Tibial nerve (tissue), 3 donors: Measurements from ENCODE around the gene PABPN1.

Source experiments
- POLR2A ChIP-seq, 2 donors: fragments of 450-650 bp; IDR thresholded peaks; one replicate each; pipeline ENCODE4 v1.6.1; 2017; ENCODE audit warnings: antibody characterized with exemption in 2 of 2, mild to moderate bottlenecking in 2 of 2, moderate library complexity in 2 of 2
- TF ChIP-seq, protein P1 (sequence below), 5 experiments: fragments of 200-600 bp in 3 of 5; fragments of 450-650 bp in 2 of 5; sonication (generic) in 3 of 5; IDR thresholded peaks; one replicate each; pipeline ENCODE4 v1.5.1; 2016 to 2019; ENCODE audit warnings: antibody characterized with exemption in 5 of 5, mild to moderate bottlenecking in 3 of 5, moderate library complexity in 2 of 5

DNA sequence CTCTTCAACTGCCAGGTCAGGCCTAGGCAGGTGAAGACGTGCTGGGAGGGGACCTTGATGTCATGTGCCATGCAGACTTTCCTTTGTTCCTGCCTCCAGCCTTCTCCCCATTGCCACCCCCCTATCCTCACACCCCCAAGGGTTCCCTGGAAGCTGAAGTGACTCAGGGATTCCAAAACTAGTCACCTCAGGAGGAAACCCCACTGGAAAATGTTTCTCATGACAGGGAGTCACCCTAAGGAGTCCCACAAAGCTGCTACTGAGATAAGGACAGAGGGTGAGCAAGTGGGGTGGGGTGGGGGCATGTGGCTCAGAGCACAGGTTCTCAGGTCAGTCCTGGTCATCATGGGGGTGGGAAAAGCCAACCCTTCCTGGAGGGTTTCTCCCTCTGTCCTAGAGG lies 49.0 kb downstream of the PABPN1 start:
- TF ChIP-seq, protein P1, sequence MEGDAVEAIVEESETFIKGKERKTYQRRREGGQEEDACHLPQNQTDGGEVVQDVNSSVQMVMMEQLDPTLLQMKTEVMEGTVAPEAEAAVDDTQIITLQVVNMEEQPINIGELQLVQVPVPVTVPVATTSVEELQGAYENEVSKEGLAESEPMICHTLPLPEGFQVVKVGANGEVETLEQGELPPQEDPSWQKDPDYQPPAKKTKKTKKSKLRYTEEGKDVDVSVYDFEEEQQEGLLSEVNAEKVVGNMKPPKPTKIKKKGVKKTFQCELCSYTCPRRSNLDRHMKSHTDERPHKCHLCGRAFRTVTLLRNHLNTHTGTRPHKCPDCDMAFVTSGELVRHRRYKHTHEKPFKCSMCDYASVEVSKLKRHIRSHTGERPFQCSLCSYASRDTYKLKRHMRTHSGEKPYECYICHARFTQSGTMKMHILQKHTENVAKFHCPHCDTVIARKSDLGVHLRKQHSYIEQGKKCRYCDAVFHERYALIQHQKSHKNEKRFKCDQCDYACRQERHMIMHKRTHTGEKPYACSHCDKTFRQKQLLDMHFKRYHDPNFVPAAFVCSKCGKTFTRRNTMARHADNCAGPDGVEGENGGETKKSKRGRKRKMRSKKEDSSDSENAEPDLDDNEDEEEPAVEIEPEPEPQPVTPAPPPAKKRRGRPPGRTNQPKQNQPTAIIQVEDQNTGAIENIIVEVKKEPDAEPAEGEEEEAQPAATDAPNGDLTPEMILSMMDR (IDR thresholded peaks at IDR 0.05): no peak
- TF ChIP-seq POLR2A (IDR thresholded peaks at IDR 0.05): no peak
